ELF-1 (cell line): ENCODE data around the gene SFMBT2.
A peak's percentile ranks its signal among the peaks of the same experiment; 100 is the strongest.

Experiments
- DNase-seq: peaks from one replicate; pipeline ENCODE4 v3.0.0-alpha.2; 2016; ENCODE audit warnings: low read depth, low spot score

Gene SFMBT2

DNA sequence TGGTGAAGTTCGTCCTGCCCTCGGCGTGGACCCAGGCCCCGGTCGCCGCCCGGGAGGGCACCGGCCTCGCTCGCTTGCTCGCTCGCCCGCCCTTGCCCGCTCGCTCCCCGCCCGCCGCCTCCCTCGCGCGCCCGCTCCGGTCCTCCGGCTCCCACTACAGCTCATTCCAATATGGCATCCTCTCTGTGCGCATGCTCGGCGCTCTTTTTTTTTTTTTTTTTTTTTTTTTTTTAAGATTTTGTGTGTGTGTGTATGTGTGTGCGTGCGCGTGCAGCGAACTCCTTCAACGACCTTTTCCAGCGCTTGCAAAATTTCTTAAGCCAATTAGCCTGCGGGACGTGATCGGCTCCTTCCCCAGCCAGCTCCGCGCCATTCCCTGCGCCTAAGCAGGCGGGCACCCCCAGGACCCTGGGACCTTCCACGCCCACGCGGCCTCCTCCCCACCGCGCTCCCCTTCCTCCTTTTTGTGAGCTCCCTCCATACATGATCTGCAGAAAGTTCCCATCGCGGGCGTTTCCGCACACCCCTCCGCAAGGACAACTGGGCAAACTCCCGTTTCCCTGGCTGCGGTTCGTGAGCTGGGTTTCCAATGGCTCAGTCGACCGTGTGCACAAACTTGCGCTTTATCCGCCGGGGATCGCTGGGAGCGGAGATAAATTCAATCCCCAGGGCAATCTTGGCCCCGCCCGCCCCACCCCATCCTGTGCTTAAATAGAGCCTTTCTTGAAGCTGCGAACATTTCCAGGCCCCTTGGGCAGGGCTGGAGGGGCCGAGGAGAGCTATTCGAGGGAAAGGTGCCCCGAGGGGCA lies at the start of gene SFMBT2:
TSS of gene SFMBT2 (minus strand) at position 173 of the 809 bp plus-strand sequence. CDS start 29,136 bp downstream, outside the sequence.
- peak; percentile 79 for DNase-seq

DNA sequence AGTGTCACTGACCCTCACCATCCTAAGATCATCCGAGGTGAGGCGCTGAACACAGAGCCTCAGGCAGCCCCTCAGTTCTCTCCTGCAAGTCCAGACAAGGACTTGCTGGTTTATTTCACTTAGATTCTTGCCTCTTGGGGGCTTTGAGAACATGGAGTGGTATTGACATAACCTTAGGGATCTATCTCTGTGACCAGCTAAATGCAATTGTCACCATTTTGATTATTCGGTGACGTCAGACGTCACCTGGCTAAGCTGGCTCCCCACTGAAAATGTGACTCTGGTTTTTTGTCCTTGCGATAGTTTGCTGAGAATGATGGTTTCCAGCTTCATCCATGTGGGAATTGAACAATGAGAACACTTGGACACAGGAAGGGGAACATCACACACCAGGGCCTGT lies 49.2 kb upstream of the SFMBT2 start:
- no peak for DNase-seq

DNA sequence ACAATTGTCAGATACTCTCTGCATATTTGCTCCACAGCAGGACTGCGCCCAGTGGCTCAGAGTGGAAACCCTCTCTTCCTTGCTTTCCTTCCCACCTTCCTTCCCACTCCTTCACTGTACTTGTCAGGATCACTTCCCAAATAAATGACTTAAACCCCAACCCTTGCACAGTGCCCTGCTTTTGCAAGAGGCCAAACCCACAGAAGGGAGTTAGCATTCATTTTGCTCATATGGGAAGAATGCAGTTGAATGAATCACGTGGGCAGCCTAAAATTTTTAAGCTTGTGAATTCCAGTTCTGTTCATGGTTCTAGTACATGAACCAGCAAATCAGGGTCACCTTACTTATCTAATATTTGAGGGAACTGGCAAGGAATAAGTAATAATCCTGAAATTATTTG lies 47.7 kb upstream of the SFMBT2 start:
- no peak for DNase-seq

DNA sequence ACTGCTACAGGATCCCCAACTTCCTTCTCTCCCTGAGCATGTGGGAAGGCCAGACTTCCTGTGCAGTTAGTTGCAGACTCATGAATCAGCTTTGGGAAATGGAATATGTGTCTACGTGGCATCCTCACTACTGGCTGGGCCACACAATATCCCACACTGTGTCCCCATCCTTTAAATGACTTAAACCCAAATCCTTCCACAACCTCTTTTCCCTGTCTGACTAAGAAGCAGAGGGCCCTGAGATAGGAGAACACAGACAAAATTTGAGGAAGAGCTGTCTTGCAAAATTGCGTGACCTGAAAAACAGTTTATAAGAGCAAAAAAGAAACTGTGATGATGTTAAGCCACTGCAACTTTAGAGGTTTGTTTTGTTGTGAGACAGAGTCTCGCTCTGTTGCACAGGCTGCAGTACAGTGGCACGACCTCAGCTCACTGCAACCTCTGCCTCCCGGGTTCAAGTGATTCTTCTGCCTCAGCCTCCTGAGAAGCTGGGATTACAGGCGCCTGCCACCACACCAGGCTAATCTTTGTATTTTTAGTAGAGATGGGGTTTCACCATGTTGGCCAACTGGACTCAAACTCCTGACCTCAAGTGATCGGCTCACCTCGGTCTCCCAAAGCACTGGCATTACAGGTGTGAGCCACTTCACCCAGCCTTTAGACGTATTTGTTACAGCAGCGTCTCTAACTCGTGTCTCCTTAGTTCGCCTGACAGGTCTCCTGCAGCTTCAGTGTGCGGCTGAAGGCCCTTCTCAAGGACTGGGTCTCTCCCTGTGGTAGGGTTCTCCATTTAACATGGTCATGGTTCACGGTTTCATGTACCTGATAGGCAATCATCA lies 46.9 kb upstream of the SFMBT2 start:
- no peak for DNase-seq

DNA sequence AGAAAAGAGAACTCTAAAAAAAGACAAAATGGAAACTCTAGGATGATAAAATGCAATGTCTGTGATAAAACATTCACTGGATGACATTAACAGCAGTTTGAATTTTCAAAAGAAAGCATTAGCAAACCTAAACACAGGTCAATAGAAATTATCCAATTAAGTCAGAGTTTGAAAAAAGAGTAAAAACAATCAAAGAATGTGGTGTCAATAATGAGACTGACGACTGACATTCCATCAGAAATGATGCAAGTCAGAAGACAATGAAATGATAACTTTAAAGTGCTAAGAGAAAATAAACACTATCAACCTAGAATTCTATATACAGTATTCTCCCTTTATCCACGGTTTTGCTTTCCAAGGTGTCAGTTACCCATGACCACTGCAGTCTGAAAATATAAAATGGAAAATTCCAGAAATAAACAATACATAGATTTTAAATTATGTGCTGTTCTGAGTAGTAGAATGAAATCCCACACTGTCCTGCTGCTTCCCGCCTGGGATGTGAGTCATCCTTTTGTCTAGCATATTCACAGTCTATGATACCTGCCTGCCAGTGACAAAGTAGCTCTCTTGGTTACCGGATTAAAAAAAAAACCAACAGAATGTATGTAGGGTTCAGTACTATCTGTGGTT lies 38.3 kb upstream of the SFMBT2 start:
- no peak for DNase-seq

DNA sequence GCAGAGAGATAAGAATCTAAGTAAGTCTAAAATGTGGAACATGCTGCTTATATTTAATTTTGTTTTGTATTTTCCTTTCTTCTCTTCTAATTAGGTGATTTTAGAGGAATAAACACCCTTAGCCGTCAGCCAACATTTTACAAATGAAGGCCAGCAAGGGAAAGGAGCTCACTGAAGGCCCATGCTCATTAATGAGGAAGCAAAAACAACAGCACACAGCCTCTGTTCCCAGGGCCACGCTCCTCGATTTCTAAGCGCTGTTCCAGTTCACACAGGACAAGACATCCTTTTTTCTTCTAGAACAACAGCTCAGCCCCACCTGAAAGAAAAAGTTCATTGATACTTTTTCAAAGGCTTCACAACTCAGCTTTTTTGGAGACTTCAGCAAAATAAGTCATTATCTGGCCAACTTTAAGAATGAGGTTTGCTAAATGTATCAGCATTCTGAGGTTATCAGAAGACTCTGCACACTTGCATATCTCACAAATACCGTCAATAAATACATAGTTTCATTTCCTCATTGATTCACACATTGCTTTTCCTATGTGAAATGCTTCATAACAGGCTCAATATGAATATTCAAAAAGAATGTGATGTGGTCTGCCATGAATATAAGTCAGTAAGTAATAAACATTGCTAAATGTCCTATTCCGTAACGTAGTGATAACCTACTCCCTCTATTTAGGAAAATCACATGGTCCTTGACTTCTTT lies 34.8 kb upstream of the SFMBT2 start:
- DNase-seq = no peak

DNA sequence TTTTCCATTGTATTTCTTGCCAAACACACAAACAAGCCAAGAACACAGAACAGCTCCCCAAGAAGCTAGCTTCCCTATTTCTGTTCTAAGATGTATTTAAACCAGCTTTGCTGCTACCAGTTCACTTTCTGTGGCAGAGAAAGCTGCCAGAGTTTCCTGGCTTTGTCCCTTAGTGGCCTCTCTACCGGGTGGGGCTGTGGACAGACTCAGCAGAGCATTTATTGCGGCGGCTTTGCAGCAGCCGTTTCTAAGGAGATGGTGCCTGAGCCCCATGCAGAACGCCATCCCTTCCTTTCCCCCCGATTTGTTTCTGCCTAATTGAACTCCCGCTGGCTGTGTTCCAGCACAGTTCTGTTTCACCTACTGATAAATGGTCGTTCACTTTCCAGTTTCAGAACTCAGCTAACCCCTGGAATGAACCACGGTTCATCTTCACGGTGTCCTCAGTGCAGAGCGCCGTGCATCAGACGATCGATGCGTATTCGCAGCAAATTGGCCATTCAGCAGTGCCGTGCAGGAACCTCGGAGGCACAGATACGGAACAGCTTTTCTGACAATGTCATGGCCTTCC lies 33.8 kb upstream of the SFMBT2 start:
- DNase-seq = no peak

DNA sequence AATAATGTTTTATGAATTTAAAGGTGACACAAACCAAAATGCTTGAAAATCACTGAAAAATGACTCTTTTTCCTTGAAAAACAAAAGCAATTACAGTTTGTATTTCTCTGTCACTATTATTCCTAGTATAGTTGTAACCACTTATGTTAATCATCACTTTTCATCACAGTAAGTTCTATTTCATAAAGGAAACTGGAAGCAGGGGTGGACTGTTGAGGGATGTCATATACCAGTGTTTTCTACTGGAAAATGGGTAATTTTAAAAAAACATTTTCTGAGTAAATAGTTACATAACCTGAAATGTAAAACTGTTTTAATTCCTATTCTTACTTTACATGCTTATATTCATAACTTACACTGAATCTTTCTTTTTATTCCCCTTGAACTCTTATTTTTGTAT lies 32.2 kb upstream of the SFMBT2 start:
- DNase-seq = no peak

DNA sequence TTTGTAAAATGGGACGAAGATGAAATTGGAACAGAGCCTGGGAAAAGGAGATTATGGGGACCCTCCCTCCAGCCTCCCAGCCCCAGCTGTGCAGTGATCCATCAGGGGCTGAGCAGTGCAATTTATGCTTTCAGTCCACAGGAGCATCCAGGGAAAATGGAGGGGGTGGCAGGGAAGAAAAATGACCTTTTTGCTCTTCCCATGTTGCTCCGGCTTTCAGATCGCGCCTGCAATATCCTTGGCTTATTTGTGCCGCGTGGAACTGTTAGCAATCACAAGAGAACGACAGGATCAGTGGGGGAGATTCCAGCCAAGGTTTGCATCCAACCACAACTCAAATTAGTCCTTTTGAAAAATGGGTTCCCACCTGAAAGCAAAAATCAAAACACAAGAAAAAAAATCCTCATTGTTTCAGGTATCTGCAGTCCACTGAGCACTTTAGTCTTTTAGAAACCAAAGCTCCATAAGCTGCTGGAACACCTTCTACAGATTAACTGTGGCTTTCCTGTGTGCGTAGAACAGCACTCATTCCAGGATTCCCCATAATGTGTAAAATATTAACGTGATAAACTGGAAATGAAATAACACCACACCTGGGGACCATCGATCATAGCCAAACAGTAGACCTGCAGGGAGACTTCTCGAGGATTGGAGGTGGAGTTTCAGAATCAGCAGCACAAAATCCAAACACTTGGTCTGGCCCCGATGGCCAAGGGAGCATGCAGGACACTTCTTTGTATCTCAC lies 30.7 kb upstream of the SFMBT2 start:
- DNase-seq = no peak

DNA sequence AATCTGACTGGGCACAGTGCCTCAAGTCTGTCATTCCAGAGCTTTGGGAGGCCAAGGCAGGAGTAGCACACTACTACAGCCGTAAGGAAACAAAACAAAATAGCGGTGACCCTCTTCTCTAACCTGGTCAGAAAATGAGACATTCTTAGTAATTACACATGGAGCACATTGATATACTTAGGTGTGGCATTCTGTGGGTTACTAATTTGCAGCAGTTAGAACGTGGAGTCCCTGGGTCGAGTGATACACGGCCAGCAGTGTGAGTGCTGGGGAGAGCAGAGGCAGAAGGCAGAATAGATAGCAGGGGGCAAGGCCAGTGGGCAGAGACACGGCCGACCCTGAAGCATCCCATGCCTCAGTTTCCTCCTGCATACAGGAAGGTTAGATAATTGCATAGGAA lies 28.9 kb upstream of the SFMBT2 start:
- DNase-seq = no peak

DNA sequence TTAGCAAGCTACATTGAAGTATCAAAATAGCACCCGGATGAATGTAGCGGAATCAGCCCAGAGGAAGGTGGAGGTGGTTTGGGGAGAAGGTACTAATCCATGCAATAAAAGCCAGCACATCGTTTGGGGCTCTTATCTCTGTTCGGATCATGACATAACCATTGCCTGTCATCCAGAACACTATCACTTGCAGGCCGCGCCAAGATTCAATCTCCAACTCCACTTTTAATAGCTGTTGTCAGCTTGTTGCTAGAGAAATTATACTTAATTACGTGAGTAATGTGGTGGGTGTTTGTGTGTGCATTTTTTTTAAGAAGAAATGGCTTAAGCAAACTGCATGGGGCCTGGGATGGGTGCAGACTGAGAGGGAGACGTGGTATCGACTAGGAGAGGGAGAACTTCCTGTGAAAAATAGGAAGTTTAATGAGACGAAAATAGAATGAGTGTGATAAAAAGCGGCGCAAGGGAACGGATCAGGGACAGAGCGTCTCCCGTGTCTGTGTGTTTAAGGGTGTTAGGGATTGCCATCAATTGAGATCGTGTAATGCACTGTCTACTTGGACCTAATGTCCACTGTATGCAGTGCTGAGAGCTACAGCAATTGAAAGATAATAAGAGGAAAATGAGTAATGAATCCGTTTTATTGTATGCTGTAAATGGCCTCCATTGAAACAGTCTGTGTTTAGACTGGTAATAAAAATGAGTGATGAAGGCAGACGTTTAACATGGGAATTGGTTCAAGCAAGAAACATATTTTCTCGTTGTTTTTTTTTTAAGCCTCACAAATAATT lies 27.6 kb upstream of the SFMBT2 start:
- no peak for DNase-seq

DNA sequence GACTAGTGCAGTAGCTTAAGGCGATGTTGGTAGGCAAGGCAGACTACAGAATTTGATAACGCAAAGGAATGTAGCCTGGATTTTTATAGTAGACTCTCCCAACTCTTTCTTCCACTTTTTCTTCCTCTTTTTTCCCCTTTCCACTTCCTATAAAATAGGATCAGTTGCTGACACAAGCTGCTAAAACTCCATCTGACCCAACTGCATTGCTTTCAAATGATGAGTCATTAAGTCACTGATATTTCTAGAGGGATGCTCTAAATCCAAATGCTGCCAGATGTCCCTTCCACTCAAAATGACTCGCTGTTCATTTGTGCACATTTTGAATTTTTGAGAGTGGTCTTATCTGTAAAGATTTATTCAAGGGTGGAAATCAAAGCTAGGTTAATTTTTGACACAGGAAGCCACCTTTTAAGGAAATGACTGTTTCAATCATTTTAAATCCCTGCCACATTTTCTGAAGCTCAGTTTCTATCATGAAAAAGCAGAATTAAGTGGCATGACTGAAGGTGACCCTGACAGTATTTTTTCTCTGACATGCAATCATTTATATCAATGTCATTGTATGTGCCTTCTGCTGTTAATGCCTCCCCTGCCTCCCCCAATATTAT lies 25.8 kb upstream of the SFMBT2 start:
- no peak for DNase-seq

DNA sequence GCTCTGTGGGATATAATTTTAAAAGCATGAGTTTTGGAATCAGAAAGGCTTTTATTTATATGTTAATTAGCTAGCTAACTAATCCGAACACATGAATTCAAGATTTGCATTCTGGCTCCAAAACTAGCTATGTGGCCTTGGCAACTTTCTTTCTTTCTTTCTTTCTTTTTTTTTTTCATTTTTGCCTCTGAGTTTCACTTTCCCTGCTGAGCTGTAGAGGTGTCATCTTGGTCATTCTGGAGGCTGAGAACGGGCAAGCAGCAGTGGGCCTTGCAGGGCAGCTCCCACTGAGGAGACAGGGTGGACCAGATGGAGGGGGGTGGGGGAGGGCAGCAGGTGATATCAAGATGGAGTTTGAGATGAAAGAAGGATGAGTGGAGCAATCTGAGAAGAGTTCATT lies 24.8 kb upstream of the SFMBT2 start:
- no peak for DNase-seq

DNA sequence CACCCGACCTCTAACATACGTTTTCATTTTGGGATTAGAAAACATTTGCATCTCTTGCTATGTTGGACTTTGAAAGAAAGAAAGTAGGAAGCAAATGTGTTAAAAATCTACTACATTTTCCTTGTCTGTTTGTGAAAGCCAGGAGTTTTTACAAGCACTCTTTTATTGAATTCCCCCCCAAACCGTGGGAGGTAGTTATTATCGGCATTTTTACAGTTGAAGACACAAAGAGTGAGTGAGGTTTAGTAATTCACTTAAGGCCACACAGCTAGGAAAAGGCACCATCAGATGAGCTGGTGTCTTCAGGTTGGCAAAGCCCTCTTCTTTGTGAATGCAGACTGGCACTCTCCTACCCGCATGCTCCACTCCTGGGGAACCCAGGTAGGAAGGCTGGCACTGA lies 23.5 kb upstream of the SFMBT2 start:
- DNase-seq = no peak

DNA sequence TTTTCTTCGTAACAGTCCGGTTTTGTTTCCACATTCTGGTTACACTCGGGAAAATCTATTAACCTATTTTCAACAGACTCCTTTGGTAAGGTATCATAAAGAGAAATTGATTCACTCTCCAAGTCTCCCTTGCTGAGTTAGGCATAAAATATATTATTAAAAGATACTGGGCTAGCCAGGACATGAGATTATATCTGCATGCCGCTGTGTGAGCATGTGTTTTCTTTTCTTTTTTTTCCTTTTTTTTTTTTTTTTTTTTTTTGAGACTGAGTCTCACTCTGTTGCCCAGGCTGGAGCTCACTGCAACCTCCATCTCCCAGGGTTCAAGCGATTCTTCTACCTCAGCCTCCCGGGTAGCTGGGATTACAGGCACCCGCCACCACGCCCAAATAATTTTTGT lies 23.0 kb upstream of the SFMBT2 start:
- DNase-seq = no peak

DNA sequence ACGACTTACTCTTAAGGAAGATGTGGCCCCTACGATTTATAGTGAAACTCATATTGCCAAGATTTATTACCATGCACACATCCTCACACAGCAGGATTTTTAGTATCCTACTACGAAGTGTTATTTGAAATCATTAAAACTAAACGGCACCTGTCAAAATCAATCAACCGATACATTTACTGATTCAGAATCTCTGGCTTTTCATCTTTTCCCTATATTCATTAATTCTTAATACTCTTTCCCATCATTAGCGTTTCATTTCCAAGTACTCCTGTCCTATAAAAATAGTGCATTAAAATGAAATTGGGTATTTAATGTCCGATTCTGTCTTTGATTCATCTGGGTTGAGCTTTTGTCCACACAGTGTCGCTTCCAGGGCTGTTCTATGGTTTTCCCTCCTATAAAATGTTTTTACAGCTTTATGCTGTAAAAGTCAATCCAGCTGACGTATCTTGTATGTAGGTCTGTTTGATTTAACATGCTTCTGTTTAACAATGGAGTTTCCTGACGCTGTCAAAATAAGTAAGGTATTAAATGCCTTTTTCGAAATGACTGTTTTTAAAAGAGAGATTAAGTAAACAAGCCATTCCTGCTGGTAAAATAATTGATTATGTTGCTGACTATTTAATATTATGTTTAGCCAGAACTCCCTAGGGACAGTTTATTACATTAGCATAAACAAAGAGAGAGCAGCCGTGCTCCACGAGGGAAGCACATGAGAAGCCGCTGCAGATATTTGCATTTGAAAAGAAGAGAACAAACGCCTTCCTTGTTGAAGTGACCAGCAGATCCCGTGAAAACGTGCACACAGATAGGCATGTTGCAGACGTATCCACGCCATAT lies 22.3 kb upstream of the SFMBT2 start:
- DNase-seq = peak; percentile 45

DNA sequence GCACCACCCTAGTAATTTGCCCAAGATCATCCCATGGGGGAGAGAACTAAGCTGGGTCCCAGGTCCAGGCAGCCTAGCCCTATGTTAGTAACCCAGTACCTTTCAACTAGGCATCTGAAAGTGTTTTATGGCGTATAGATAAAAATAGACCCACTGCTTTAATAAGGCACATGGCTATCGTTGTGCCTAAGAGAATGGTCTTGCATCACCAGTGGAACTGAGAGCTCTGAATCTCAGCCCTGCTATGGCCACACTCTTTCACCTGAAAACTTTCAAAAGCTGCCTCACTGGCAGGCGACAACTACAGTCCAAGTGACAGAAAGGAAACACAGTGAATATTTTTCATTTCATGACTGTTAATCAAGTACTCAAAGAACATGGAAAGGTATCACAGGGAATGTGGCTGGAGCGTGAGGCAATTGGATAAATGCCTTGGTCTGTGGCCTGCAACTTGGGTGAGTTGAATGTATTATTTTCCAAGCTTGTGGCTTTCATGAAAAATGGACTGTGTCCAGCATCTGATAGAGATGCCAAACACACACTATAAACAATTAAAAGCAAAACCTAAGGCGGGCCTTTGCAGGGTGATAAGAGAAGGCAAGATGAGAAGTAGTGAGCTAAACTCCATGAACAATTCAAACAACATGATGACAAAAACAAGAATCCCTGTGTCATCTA lies 18.0 kb upstream of the SFMBT2 start:
- no peak for DNase-seq

DNA sequence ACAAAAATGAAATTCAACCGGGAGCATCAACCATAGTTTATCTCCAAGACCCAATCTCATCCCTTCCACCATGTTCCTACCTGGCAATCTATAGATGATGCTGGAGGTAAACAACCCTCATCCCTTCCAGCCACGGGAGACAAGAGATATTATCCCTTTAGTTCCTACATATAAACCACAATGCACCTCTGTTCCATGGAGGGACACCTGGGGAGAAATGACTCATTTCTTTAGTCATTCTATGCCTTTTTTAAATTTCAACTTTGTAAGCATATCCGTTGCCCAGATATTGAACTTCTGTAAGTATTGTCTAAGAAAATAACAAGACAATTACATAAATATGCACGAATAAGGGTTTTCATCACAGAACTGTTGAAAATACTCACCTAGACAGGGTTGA lies 15.5 kb upstream of the SFMBT2 start:
- no peak for DNase-seq
